Lower leg skin (tissue), 4 donors: ENCODE results near the gene ODF2. TPM values are rescaled to one million over a fixed set of nuclear protein-coding genes. Genes with fewer than 3 reads are reported as not detected.

Source experiments
- total RNA-seq, 4 donors: library from RNA; depleted of rRNA; stranded (reverse); fragments of >200 nt; gene quantifications; one replicate each; pipeline ENCODE4 v1.1.0, GENCODE V29; 2016

The ODF2 gene
- total RNA-seq, 4 donors from 2014 or later = 15.0 to 22.1 (median 18.0) TPM

Other genes with a start within 250 kb of the ODF2 start
- gene GOLGA2, start 180.0 kb upstream of the ODF2 start, total RNA-seq = 100 to 1,000 TPM in 3 of 4 donors, 10 to 100 TPM in 1; 81.8 to 123 (median 116) TPM
- 10 to 100 TPM; 12.3 to 31.1 (median 24.8) TPM for gene SWI5, start 179.7 kb upstream of the ODF2 start, total RNA-seq
- gene TRUB2, start 133.6 kb upstream of the ODF2 start, total RNA-seq = 10 to 100 TPM; 10.8 to 13.9 (median 11.5) TPM
- gene COQ4, start 133.2 kb upstream of the ODF2 start, total RNA-seq = 100 to 1,000 TPM in 2 of 4 donors, 10 to 100 TPM in 2; 80.4 to 120 (median 99.4) TPM
- gene SLC27A4, start 115.5 kb upstream of the ODF2 start, total RNA-seq = 100 to 1,000 TPM in 1 of 4 donors, 10 to 100 TPM in 3; 64.7 to 105 (median 73.3) TPM
- 10 to 100 TPM; 24.3 to 37.7 (median 31.1) TPM for gene URM1, start 84.6 kb upstream of the ODF2 start, total RNA-seq
- 10 to 100 TPM in 1 of 4 donors, 1 to 10 TPM in 3; 5.6 to 21.3 (median 7.3) TPM for gene CERCAM, start 35.1 kb upstream of the ODF2 start, total RNA-seq
- 10 to 100 TPM; 28.6 to 44.3 (median 30.8) TPM for gene GLE1, start 48.7 kb downstream of the ODF2 start, total RNA-seq
- 100 to 1,000 TPM; 223 to 331 (median 293) TPM for gene SPTAN1, start 96.6 kb downstream of the ODF2 start, total RNA-seq
- gene DYNC2I2, start 200.8 kb downstream of the ODF2 start, total RNA-seq = 10 to 100 TPM; 36.6 to 46.8 (median 44.0) TPM
- 100 to 1,000 TPM; 135 to 220 (median 178) TPM for gene SET, start 233.2 kb downstream of the ODF2 start, total RNA-seq
- 1 to 10 TPM; 2.4 to 8.4 (median 4.1) TPM for gene PKN3, start 246.5 kb downstream of the ODF2 start, total RNA-seq